Astrocyte of the spinal cord (primary cell): Measurements from ENCODE around the gene GLIS2.

Experiments used
- DNase-seq: peaks from one replicate; pipeline ENCODE4 v3.0.0; 2011; ENCODE audit warnings: low read depth, low spot score
- H3K4me3 ChIP-seq: 2 replicates; pipeline ENCODE4 v1.5.1; 2011; ENCODE audit warnings: low read depth, mild to moderate bottlenecking, low read length, moderate library complexity
- in situ Hi-C: cut with HindIII; loops from 2 replicates; pipeline ENCODE4 v1.10.0; 2017; ENCODE audit warnings: low sequenced_read_pairs
- TF ChIP-seq, protein P1 (sequence below): IDR thresholded peaks from 2 replicates; pipeline ENCODE4 v1.5.1; 2012; ENCODE audit warnings: low read depth, mild to moderate bottlenecking, low read length, inconsistent platforms

The GLIS2 gene

DNA sequence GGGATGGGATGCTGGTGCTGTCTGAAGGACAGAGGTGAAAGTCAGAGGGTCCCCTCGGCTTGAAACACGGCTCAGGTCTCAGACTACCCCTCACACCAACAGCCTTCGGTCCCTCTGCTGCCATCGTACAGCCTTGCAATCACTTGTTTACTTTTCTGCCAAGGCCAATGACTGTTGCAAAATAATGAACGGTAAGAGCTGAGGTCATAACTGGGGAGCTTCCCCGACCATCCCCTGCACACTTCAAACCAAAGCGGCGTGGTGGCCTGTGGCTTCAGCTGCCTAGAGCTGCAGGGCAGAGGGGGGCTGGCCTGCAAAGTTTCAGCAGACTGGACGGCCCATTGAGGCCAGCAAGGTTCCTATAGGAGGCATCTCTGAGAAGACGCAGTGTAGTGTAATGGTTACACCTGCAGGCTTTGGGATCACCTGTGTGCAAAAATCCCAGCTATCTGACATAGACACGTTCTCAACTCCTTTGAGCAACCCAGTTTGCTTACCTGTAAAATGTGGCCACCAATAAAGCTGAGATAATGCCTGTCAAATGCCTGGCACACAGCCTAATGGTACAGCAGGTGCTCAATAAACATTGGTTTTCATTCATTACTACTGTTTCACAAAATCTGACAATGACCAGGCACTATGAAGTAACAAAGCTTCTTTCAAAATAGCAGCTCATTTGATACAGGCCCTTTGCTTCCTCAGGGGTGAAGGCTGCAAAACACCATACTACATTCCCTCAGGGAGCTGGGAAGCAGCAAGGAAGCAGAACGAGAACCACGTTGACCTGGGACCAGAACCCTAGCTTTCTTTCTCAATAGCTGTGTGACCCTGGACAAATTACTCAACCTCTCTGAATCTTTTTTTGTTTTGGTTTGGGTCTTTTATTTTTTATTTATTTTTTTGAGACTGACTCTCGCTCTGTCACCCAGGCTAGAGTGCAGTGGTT, 30.2 kb downstream of the GLIS2 start:
- TF ChIP-seq, protein P1, sequence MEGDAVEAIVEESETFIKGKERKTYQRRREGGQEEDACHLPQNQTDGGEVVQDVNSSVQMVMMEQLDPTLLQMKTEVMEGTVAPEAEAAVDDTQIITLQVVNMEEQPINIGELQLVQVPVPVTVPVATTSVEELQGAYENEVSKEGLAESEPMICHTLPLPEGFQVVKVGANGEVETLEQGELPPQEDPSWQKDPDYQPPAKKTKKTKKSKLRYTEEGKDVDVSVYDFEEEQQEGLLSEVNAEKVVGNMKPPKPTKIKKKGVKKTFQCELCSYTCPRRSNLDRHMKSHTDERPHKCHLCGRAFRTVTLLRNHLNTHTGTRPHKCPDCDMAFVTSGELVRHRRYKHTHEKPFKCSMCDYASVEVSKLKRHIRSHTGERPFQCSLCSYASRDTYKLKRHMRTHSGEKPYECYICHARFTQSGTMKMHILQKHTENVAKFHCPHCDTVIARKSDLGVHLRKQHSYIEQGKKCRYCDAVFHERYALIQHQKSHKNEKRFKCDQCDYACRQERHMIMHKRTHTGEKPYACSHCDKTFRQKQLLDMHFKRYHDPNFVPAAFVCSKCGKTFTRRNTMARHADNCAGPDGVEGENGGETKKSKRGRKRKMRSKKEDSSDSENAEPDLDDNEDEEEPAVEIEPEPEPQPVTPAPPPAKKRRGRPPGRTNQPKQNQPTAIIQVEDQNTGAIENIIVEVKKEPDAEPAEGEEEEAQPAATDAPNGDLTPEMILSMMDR, result no peak
- DNase-seq, result no peak
- in situ Hi-C loops, result no loop called here
- no peak overlapping the region for H3K4me3 ChIP-seq

- no peak for DNase-seq
- TF ChIP-seq, protein P1, result no peak
- in situ Hi-C loops, result no loop called here
- H3K4me3 ChIP-seq, result no peak overlapping the region
These were observed 31.1 kb downstream of the GLIS2 start for GRCh38 chr16:4347010-4347409.

GRCh38 chr16:4347765-4348509, 32.1 kb downstream of the GLIS2 start:
- TF ChIP-seq, protein P1, result no peak
- DNase-seq, result no peak
- H3K4me3 ChIP-seq, result no peak overlapping the region
- in situ Hi-C loops, result no loop called here

- TF ChIP-seq, protein P1, result no peak
- in situ Hi-C loops, result no loop called here
- no peak overlapping the region for H3K4me3 ChIP-seq
- DNase-seq, result no peak
These were observed 33.5 kb downstream of the GLIS2 start for GRCh38 chr16:4349332-4349731.

- H3K4me3 ChIP-seq, result peak overlapping the region; percentile 74
- in situ Hi-C loops, result no loop called here
- DNase-seq, result no peak
- TF ChIP-seq, protein P1, result no peak
These were observed 34.5 kb downstream of the GLIS2 start for GRCh38 chr16:4350365-4350786.

DNA sequence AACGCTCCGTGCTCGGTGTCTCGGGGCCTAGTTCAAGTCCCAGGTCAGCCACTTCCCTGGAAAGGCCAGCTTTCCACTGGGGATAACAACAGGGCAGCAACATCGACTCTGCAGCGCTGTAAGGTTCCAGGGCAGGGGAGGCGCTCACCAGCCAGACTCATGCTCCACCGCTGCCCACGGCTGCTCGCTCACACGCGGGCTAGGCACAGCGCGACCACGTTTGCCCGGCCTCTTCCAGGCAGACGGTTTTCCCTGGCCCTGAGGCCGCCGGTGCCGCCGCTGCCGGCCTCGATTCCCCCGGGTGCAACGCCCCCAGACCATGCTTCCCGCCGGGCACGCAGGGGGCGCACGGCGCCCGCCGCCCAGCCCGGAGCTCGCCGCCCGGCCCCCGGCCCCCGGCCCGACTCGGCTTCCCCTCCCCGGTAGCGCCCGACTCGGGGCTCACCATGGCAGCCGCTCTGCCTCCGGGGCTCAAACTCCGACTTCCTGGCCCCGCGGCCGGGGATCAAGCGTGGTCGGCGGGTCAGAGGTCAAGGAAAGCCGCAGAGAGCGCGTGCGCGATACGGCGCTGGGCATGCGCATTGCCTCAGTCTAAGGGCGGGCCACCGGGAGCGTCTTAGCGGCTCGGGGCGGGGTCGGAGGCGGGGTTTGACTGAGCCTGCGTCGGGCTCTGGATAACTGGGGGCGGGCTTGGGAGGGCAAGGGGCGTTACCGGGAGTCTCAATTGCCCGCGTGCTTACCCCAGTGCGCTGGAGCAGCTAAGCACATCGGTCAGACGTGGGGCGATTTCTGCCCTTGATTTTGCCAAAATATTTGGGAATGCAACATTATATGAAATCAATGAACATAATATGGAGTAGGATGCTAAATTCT, 35.2 kb downstream of the GLIS2 start, which contains the start of gene PAM16:
Gene PAM16, minus strand, starts transcription at position 535 of the 873 bp plus-strand sequence. Its CDS starts 87 bp downstream, at position 448.
- TF ChIP-seq, protein P1, result no peak
- DNase-seq, result peak; percentile 95
- peak within 1 kb of the TSS; percentile 74 for H3K4me3 ChIP-seq
- in situ Hi-C loops, result no loop called here
